Measurements from ENCODE around the gene CNOT3. TPM values are rescaled to one million over a fixed set of nuclear protein-coding genes. Genes with fewer than 3 reads are reported as not detected.
A peak's percentile ranks its signal among the peaks of the same experiment; 100 is the strongest.
"Not testable (repeated sequence)": the region's sequence is repeated elsewhere in the genome, so short reads cannot be mapped to it uniquely, and the experiment has no call there.

CNOT3 gene
- total RNA-seq: 10 to 100 TPM; 18.0 to 27.9 (median 18.7) TPM

DNA sequence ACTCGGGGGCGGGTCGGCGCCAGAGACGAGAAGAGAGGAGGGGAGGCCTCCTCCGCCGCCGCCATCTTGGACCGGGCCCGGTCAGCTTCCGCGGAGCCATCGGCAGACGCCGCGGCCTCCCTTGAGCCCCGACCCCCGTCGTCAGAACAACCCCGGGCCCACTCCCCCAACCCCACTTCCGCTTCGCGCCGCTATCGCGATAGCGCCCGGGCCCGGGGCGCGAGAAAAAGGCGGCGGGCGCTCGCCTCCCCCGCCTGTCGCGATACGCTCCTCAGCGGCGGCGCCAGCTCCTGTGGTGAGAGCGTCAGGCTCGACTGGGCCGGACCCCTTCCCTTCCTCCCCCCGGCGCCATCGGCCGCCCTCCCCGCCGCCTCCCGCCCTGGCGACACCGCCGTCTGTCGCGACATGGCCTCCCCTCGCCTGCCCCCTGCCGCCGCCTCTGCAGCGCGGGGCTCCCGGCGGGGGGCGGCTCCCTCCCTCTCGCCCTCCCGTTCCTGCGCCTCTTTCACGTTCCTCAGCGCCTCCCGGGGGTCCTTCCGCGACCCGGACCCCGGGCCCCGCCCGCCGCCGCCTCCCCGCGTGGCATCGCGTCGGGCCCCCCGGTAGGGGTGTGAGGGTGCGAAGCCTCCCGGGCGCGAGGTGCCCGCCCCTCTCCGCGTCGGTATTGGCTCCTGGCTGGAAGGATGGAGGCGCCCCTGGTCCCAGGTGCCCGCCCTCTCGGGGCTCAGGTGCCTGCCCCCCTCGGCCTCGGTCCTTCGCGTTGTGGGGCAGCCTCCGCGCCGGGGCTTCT lies at the start of gene CNOT3:
Gene CNOT3, plus strand, starts transcription at position 64 of the 790 bp plus-strand sequence. CDS start 5,217 bp downstream, outside the sequence.
- no peak for DNase-seq

DNA sequence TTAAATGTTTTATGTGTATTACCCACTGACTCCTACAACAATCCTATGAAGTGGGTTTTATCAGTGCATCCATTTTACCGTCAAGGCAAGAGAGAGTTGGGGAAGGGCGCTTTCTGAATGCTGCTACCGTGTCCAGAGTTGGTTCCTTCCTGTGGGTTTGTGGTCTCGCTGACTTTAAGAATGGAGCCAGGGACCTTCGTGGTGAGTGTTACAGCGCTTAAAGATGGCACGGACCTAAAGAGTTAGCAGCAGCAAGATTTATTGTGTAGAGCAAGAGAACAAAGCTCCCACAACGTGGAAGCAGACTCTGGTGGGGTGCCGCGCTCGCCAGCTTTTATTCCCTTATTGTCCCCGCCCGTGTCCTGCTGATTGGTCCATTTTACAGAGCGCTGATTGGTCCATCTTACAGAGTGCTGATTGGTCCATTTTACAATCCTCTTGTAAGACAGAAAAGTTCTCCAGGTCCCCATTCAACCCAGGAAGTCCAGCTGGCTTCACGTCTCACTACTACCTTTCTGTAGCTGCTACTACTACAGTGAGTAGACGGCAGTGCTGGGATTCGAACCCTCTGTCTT lies 43.0 kb upstream of the CNOT3 start:
- TF ChIP-seq CTCF (IDR thresholded peaks at IDR 0.05) (no peak), POLR2A (IDR thresholded peaks at IDR 0.05) (no peak)
- Histone ChIP-seq H3K27ac (no peak overlapping the region), H3K9me3 (no peaks in the 10 kb centered on the region), H3K4me3 (no peak overlapping the region), H3K27me3 (peaks cover 0 to 19% (median 2%) of the 10 kb centered on the region in 4 donors), H3K36me3 (no peaks in the 10 kb centered on the region), H3K4me1 (peaks cover 8 to 24% (median 9%) of the 10 kb centered on the region in 3 donors)
- intact Hi-C loops (cut with DNase I): no loop called here
- WGBS, 2 donors: 78 to 87% methylated on average over 14 to 16 of the region's 17 CpGs
- DNase-seq: no peak

More for the DNA sequence above, at the start of gene CNOT3:
- Histone ChIP-seq H3K4me1 (peaks cover 30 to 67% (median 36%) of the 10 kb centered on the region in 3 donors), H3K27me3 (no peaks in the 10 kb centered on the region), H3K9me3 (no peaks in the 10 kb centered on the region), H3K4me3 (peak within 1 kb of the TSS; percentile 88 to 100 (median 96)), H3K36me3 (peaks cover 0 to 39% (median 2%) of the 10 kb centered on the region in 3 donors), H3K27ac (peak within 1 kb of the TSS; percentile 94 to 96 (median 95))
- TF ChIP-seq CTCF (IDR thresholded peaks at IDR 0.05) (peak in 1 of 6 experiments; percentile 25), POLR2A (IDR thresholded peaks at IDR 0.05) (peak in 3 of 4 donors; percentile 83 to 89 (median 88))
- 0% methylated on average over 2 to 5 of the region's 103 CpGs for WGBS, 2 donors
- intact Hi-C loops (cut with DNase I): no loop called here

- no peak for TF ChIP-seq POLR2A (IDR thresholded peaks at IDR 0.05)
- TF ChIP-seq CTCF (IDR thresholded peaks at IDR 0.05): no peak
- peak overlapping the region; percentile 17 to 66 (median 42) for H3K4me3 ChIP-seq
- peaks cover 0 to 14% (median 2%) of the 10 kb centered on the region in 4 donors for H3K27me3 ChIP-seq
- intact Hi-C loops (cut with DNase I): no loop called here
- H3K36me3 ChIP-seq: no peaks in the 10 kb centered on the region
- 11 to 79% methylated on average over 1 to 17 of the region's 22 CpGs for WGBS, 2 donors
- peak overlapping the region in 1 of 4 donors; percentile 78 for H3K27ac ChIP-seq
- H3K9me3 ChIP-seq: no peaks in the 10 kb centered on the region
- no peak for DNase-seq
- H3K4me1 ChIP-seq: peaks cover 8 to 24% (median 9%) of the 10 kb centered on the region in 3 donors
Observed at GRCh38 chr19:54095136-54095858, 42.3 kb upstream of the CNOT3 start.

DNA sequence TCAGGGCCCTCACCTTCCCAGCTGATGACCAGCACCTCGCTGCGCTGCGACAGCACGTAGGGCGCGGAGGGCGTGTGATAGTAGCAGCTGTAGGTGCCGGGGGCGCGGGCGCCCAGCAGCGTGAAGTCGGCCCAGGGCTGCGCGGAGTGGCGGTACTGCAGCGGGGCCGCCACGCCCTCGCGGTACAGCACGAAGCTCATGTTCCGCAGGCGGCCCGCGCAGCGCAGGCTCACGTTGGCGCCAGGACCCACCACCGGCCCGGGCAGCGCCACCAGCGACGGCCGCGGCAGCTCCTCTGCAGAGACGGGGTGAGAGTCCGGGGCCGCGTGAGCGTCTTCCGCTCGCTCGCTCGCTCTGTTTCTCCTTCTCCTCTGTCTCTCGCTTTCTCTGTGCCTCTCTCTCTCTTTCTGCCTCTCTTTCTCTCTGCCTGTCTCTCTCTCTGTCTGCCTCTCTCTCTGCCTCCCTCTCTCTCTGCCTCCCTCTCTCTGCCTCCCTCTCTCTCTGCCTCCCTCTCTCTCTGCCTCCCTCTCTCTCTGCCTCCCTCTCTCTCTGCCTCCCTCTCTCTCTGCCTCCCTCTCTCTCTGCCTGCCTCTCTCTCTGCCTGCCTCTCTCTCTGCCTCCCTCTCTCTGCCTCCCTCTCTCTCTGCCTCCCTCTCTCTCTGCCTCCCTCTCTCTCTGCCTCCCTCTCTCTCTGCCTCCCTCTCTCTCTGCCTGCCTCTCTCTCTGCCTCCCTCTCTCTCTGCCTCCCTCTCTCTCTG lies 41.5 kb upstream of the CNOT3 start:
- WGBS, 2 donors: 1 to 2% methylated on average over 14 to 19 of the region's 46 CpGs

DNA sequence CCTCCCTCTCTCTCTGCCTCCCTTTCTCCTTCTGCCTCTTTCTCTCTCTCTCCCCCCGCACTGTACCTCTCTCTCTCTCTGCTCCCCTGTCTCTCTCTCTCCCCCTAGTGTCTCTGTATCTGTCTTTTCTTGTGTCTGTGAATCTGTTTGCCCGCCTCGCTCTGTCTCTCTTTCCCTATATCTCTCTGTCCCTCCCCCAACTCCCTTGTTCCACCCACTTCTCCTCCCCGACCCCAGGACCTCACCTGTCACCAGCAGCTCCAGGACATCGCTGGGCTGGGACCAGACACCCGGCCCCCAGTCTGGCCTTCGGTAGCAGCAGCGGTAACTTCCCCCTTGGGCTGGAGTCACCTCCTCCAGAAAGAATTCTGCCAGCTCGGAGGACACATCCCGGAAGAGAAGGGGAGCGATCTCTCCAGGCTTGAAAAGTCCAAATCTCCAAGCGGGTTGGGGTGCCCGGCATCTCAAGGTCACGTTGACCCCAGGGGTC lies 40.9 kb upstream of the CNOT3 start:
- Histone ChIP-seq H3K4me1 (peaks cover 8 to 24% (median 9%) of the 10 kb centered on the region in 3 donors), H3K27me3 (peaks cover 0 to 14% (median 2%) of the 10 kb centered on the region in 4 donors), H3K4me3 (peak overlapping the region; percentile 15 to 66 (median 42)), H3K9me3 (no peaks in the 10 kb centered on the region), H3K36me3 (no peaks in the 10 kb centered on the region), H3K27ac (peak overlapping the region; percentile 30 to 78 (median 50))
- TF ChIP-seq CTCF (IDR thresholded peaks at IDR 0.05) (peak in 3 of 6 experiments; percentile 6 to 25 (median 13)), POLR2A (IDR thresholded peaks at IDR 0.05) (no peak)
- WGBS, 2 donors: 5% methylated on average over 6 to 8 of the region's 14 CpGs
- intact Hi-C loops (cut with DNase I): no loop called here
- no peak for DNase-seq

More for the DNA sequence above, 41.5 kb upstream of the CNOT3 start:
- Histone ChIP-seq H3K27ac (peak overlapping the region in 3 of 4 donors; percentile 38 to 78 (median 49)), H3K4me3 (peak overlapping the region; percentile 17 to 66 (median 42)), H3K27me3 (peaks cover 0 to 14% (median 2%) of the 10 kb centered on the region in 4 donors), H3K4me1 (peaks cover 8 to 24% (median 9%) of the 10 kb centered on the region in 3 donors)
- intact Hi-C loops (cut with DNase I); H3K9me3 ChIP-seq; H3K36me3 ChIP-seq; DNase-seq: not testable (repeated sequence)
